Stimulated activated CD8-positive, alpha-beta memory T cell treated with anti-CD3 and anti-CD28 coated beads, Interleukin-7, amount 100 ng/mL, for 48 hours (primary cell): ENCODE results near the gene MYH15.
"Not testable (repeated sequence)": the region's sequence is repeated elsewhere in the genome, so short reads cannot be mapped to it uniquely, and the experiment has no call there.

ENCODE experiments used
- DNase-seq, 2 donors: peaks; one replicate each; pipeline ENCODE4 v3.0.0-alpha.2; 2020; ENCODE audit warnings: low read depth in 1 of 2; ENCODE audit errors: extremely low read depth in 1 of 2

MYH15 gene

GRCh38 chr3:108391917-108392593, 118.3 kb downstream of the MYH15 start:
- no peak for DNase-seq

- no peak for DNase-seq
Measured at GRCh38 chr3:108389372-108389771, 121.0 kb downstream of the MYH15 start.

GRCh38 chr3:108388136-108389132, 122.0 kb downstream of the MYH15 start:
- no peak for DNase-seq

GRCh38 chr3:108387063-108387462, 123.3 kb downstream of the MYH15 start:
- no peak for DNase-seq

GRCh38 chr3:108383306-108383705, 127.1 kb downstream of the MYH15 start:
- no peak for DNase-seq

GRCh38 chr3:108381529-108382140, 128.8 kb downstream of the MYH15 start:
- DNase-seq = no peak

GRCh38 chr3:108380128-108380795, 130.1 kb downstream of the MYH15 start:
- no peak for DNase-seq

GRCh38 chr3:108378952-108379342, 131.4 kb downstream of the MYH15 start:
- not testable (repeated sequence) for DNase-seq

- no peak for DNase-seq
Measured at GRCh38 chr3:108378153-108378951, 132.0 kb downstream of the MYH15 start.

- DNase-seq = no peak
Measured at GRCh38 chr3:108377384-108377783, 133.0 kb downstream of the MYH15 start.

- no peak for DNase-seq
Measured at GRCh38 chr3:108376026-108376425, 134.4 kb downstream of the MYH15 start.

- no peak for DNase-seq
Measured at GRCh38 chr3:108359011-108359410, 151.4 kb downstream of the MYH15 start.

- no peak for DNase-seq
Measured at GRCh38 chr3:108357042-108357441, 153.4 kb downstream of the MYH15 start.

GRCh38 chr3:108354562-108354961, 155.8 kb downstream of the MYH15 start:
- no peak for DNase-seq

GRCh38 chr3:108352176-108352575, 158.2 kb downstream of the MYH15 start:
- no peak for DNase-seq

GRCh38 chr3:108346301-108347227, 163.8 kb downstream of the MYH15 start:
- no peak for DNase-seq

GRCh38 chr3:108345492-108346205, 164.7 kb downstream of the MYH15 start:
- DNase-seq = no peak

GRCh38 chr3:108343491-108343890, 166.9 kb downstream of the MYH15 start:
- no peak for DNase-seq
